Fibroblast of the aortic adventitia (primary cell): Measurements from ENCODE around the gene CNNM2. TPM values are rescaled to one million over a fixed set of nuclear protein-coding genes. Genes with fewer than 3 reads are reported as not detected.

Source experiments
- DNase-seq: peaks from one replicate; pipeline ENCODE4 v3.0.0-alpha.2; 2010; ENCODE audit warnings: low read depth
- H3K4me3 ChIP-seq: 2 replicates; pipeline ENCODE4 v1.5.1; 2011; ENCODE audit warnings: low read depth, mild to moderate bottlenecking, control low read depth, low read length, moderate library complexity
- CTCF ChIP-seq: IDR thresholded peaks from 2 replicates; pipeline ENCODE4 v1.5.1; 2011; ENCODE audit warnings: mild to moderate bottlenecking, low read length, control low read depth, inconsistent platforms; ENCODE audit not compliant: insufficient read depth
- total RNA-seq: library from RNA; depleted of rRNA; stranded (reverse); fragments of >200 nt; gene quantifications from 2 replicates; pipeline ENCODE4 v1.2.3, GENCODE V29; 2012; ENCODE audit warnings: low replicate concordance

The CNNM2 gene
- total RNA-seq, 1 donor: 6.1 TPM

- no peak for DNase-seq
- no peak overlapping the region for H3K4me3 ChIP-seq
- TF ChIP-seq CTCF: no peak
Measured at GRCh38 chr10:103025696-103026095, 107.6 kb downstream of the CNNM2 start.

GRCh38 chr10:103038570-103038969 lies 120.5 kb downstream of the CNNM2 start:
- H3K4me3 ChIP-seq: no peak overlapping the region
- TF ChIP-seq CTCF: no peak
- no peak for DNase-seq

- peak; percentile 60 for DNase-seq
- H3K4me3 ChIP-seq: no peak overlapping the region
- TF ChIP-seq CTCF: no peak
Measured at GRCh38 chr10:103040418-103040817, 122.3 kb downstream of the CNNM2 start.

- no peak for TF ChIP-seq CTCF
- no peak for DNase-seq
- no peak overlapping the region for H3K4me3 ChIP-seq
Measured at GRCh38 chr10:103041391-103041790, 123.3 kb downstream of the CNNM2 start.

GRCh38 chr10:103042129-103042528 lies 124.0 kb downstream of the CNNM2 start:
- H3K4me3 ChIP-seq: no peak overlapping the region
- TF ChIP-seq CTCF: no peak
- DNase-seq: no peak

- TF ChIP-seq CTCF: no peak
- no peak for DNase-seq
- no peak overlapping the region for H3K4me3 ChIP-seq
Measured at GRCh38 chr10:103042908-103043307, 124.8 kb downstream of the CNNM2 start.

GRCh38 chr10:103044942-103045489 lies 126.9 kb downstream of the CNNM2 start:
- DNase-seq: peak; percentile 82
- no peak for TF ChIP-seq CTCF
- no peak overlapping the region for H3K4me3 ChIP-seq
